AG04449 (cell line): Measurements from ENCODE around the gene RBFOX2.
"Not testable (repeated sequence)": the region's sequence is repeated elsewhere in the genome, so short reads cannot be mapped to it uniquely, and the experiment has no call there.

Experiments
- CTCF ChIA-PET: fragments of 350-600 bp; formaldehyde crosslinking; extraction: SDS; loops from one replicate; lab custom pipeline; 2021; ENCODE audit warnings: antibody characterized with exemption; lab: Yijun Ruan, JAX
- POLR2A ChIA-PET: fragments of 400-600, 350-600 bp; formaldehyde crosslinking; extraction: SDS; loops from one replicate; lab custom pipeline; 2020; ENCODE audit warnings: antibody characterized with exemption, inconsistent platforms; lab: Yijun Ruan, JAX
- DNase-seq: peaks from one replicate; pipeline ENCODE4 v3.0.0-alpha.2; 2010; ENCODE audit warnings: low read depth, low spot score
- H3K4me3 ChIP-seq: 2 replicates; pipeline ENCODE4 v1.5.1; 2011; ENCODE audit warnings: low read depth, mild to moderate bottlenecking, control low read depth, low read length
- TF ChIP-seq, protein P1 (sequence below): IDR thresholded peaks from one replicate; pipeline ENCODE4 v1.5.1; 2011; ENCODE audit warnings: mild to moderate bottlenecking, moderate library complexity, low read length, control low read depth, inconsistent platforms; ENCODE audit not compliant: insufficient read depth; ENCODE audit errors: missing control alignments

RBFOX2 gene

DNA sequence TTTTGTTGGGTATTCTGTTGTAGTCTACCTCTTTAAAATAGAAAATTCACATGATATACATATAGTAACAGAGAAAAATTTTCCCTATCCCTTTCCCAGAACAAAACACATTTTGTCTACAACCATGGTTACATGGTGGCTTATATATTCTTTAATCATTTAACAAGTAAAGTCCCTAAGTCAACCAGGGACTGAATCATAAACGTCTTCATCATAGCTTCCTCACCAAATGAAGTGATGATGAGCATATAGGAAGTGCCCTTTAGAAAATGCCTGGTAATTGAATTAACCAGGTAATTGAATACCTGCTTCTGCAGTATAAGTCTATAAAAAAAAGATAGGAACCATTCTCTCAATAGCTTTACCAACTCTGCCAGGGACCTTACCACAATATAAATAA lies 209.7 kb downstream of the RBFOX2 start:
- TF ChIP-seq, protein P1, sequence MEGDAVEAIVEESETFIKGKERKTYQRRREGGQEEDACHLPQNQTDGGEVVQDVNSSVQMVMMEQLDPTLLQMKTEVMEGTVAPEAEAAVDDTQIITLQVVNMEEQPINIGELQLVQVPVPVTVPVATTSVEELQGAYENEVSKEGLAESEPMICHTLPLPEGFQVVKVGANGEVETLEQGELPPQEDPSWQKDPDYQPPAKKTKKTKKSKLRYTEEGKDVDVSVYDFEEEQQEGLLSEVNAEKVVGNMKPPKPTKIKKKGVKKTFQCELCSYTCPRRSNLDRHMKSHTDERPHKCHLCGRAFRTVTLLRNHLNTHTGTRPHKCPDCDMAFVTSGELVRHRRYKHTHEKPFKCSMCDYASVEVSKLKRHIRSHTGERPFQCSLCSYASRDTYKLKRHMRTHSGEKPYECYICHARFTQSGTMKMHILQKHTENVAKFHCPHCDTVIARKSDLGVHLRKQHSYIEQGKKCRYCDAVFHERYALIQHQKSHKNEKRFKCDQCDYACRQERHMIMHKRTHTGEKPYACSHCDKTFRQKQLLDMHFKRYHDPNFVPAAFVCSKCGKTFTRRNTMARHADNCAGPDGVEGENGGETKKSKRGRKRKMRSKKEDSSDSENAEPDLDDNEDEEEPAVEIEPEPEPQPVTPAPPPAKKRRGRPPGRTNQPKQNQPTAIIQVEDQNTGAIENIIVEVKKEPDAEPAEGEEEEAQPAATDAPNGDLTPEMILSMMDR, result no peak
- no peak for DNase-seq
- CTCF ChIA-PET, result interaction anchor here (1.5 to 2.2 kb wide), 2 partner anchors 33 to 191 kb away, joined by 3 to 6 read pairs; no protein-coding TSS in a partner anchor
- no peak overlapping the region for H3K4me3 ChIP-seq
- POLR2A ChIA-PET, result no interaction called here

DNA sequence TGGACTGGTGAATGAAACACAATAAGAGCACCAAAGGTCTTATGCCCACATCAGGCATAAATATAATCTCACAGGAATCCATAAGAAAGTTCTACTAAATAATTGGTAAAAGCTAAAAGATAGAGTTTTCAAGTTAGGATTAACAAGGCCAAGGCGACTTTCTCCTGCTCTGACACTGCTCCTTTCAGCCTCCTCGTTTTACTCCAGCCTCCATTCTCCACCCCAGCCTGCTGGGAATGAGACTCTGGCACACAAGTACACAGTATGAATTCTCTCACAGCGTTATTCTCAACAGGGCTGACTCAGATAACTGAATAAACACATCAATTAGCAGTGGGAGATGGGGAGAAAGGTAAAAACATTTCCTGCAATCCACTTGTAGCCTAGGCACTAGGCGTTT lies 216.0 kb downstream of the RBFOX2 start:
- no peak for DNase-seq
- ChIA-PET POLR2A (no interaction called here), CTCF (no interaction called here)
- no peak overlapping the region for H3K4me3 ChIP-seq
- TF ChIP-seq, protein P1, result no peak

DNA sequence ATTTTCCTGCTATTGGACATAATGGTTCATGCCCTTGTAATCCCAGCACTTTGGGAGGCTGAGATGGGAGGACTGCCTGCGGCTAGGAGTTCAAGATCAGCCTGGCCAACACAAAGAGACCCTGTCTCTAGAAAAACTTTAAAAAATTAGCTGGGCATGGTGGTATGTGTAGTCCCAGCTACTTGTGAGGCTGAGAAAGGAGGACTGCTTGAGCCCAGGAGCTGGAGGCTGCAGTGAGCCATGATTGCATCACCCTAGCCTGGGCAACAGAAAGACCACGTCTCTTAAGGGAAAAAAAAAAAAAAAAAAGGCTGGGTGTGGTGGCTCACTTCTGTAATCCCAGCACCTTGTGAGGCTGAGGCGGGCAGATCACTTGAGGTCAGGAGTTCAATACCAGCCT lies 217.0 kb downstream of the RBFOX2 start:
- TF ChIP-seq, protein P1, result no peak
- H3K4me3 ChIP-seq, result no peak overlapping the region
- CTCF ChIA-PET, result no interaction called here
- DNase-seq, result no peak
- POLR2A ChIA-PET, result interaction anchor here (0.6 kb wide), 1 partner anchor 160 kb away, joined by 5 read pairs; no protein-coding TSS in a partner anchor

DNA sequence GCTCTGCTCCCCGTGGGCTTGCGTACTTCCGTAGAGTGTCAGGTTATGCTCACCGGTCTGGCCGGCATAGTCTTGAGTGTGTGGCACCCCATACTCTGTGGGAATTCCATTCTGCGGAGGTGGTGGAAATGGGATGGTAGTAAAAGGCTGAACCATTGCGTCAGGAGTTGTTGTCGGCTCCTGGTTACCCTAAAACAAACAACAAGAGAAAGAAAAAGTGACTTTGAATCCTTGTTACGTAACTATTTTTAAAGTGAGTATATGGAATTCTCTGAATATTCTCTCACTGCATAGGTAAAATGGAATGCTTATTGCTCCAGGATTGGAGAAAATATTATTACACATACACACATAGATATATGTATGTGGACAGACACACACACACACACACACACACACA lies 218.8 kb downstream of the RBFOX2 start:
- ChIA-PET POLR2A (no interaction called here), CTCF (no interaction called here)
- no peak for DNase-seq
- no peak overlapping the region for H3K4me3 ChIP-seq
- TF ChIP-seq, protein P1, result no peak

DNA sequence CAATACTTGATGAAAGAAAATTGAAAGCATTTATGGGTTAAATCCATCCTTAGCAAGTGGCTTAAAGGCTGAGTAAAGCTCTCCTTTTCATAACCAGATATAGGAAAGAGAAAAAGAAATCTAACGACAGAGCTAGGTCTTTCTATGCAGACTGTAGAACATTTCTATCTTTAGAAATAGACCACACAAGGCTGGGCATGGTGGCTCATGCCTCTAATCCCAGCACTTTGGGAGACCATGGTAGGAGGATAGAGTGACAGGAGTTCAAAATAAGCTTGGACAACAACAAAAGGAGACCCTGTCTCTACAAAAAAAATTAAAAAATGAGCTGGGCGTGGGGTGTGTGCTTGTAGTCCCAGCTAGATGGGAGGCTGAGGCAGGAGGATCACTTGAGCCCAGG lies 220.2 kb downstream of the RBFOX2 start:
- no peak overlapping the region for H3K4me3 ChIP-seq
- DNase-seq, result no peak
- POLR2A ChIA-PET, result no interaction called here
- CTCF ChIA-PET, result no interaction called here
- TF ChIP-seq, protein P1, result no peak

DNA sequence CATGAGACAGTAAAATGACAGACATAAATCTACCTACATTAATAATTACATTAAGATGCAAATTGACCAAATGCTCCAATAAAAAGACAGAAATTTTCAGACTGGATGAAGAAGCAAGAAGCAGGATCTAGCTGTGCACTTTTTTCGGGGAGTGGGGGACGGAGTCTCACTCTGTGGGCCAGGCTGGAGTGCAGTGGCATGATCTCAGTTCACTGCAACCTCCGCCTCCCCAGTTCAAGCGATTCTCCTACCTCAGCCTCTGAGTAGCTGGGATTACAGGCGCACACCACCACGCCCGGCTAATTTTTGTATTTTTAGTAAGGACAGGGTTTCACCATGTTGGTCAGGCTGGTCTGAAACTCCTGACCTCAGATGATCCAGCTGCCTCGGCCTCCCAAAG lies 222.0 kb downstream of the RBFOX2 start:
- H3K4me3 ChIP-seq, POLR2A ChIA-PET, DNase-seq: not testable (repeated sequence)
- CTCF ChIA-PET, result interaction anchor here (0.9 kb wide), 1 partner anchor 150 kb away, joined by 3 read pairs; no protein-coding TSS in a partner anchor

DNA sequence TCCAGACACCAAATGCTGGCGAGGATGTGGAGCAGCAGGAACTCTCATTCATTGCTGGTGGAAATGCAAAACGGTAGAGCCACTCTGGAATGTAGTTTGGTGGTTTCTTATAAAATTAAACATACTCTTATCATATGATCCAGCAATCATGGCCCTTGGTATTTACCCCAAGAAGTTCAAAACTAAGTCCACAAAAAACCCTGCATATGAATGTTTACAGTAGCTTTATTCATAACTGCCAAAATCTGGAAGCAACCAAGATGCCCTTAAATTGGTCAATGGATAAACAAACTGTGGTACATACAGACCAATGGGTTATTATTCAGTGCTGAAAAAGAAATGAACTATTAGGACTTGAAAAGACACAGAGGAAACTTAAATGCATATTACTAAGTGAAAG lies 223.2 kb downstream of the RBFOX2 start:
- CTCF ChIA-PET, result no interaction called here
- H3K4me3 ChIP-seq, result no peak overlapping the region
- DNase-seq, result no peak
- POLR2A ChIA-PET, result interaction anchor here (0.6 kb wide), 1 partner anchor 20 kb away, joined by 4 read pairs; no protein-coding TSS in a partner anchor
- TF ChIP-seq, protein P1, result no peak
